ENCODE measurements around the gene LARP1B.

- TF ChIP-seq CTCF (IDR thresholded peaks at IDR 0.05; ENCODE audit: poor library complexity, severe bottlenecking) (no peak), MXI1 (conservative IDR thresholded peaks at IDR 0.05; ENCODE audit: poor library complexity, severe bottlenecking) (no peak), EP300 (conservative IDR thresholded peaks at IDR 0.05; ENCODE audit: poor library complexity, severe bottlenecking) (no peak), POLR2AphosphoS5 (IDR thresholded peaks at IDR 0.05) (no peak), TAF1 (IDR thresholded peaks at IDR 0.05; ENCODE audit: low read depth) (no peak), EZH2 (IDR thresholded peaks at IDR 0.05; ENCODE audit: borderline replicate concordance, insufficient read depth, low read length, poor library complexity, severe bottlenecking) (no peak), REST (IDR thresholded peaks at IDR 0.05; ENCODE audit: borderline replicate concordance) (no peak), SMC3 (conservative IDR thresholded peaks at IDR 0.05; ENCODE audit: poor library complexity) (no peak), RAD21 (conservative IDR thresholded peaks at IDR 0.05) (no peak)
Observed at GRCh38 chr4:128177498-128177897, 116.4 kb downstream of the LARP1B start.
